Hematopoietic multipotent progenitor cell treated with erythropoietin and hydrocortisone succinate and interleukin-3 and kit ligand, for 6 days (in vitro differentiated cells): ENCODE measurements around the gene CPA4.
A peak's percentile ranks its signal among the peaks of the same experiment; 100 is the strongest.

Experiments used
- DNase-seq: peaks from one replicate; pipeline ENCODE4 v3.0.0-alpha.2; 2015

Gene CPA4

GRCh38 chr7:130275826-130276297 is 17.1 kb upstream of the CPA4 start:
- no peak for DNase-seq

GRCh38 chr7:130276796-130277762 is 15.9 kb upstream of the CPA4 start:
- DNase-seq = no peak

- DNase-seq = peak; percentile 30
These were observed 15.0 kb upstream of the CPA4 start for GRCh38 chr7:130277763-130278643.

GRCh38 chr7:130278860-130279259 is 14.1 kb upstream of the CPA4 start:
- DNase-seq = no peak

GRCh38 chr7:130279286-130279685 is 13.7 kb upstream of the CPA4 start:
- DNase-seq = no peak

- no peak for DNase-seq
These were observed 13.1 kb upstream of the CPA4 start for GRCh38 chr7:130279906-130280305.

- no peak for DNase-seq
These were observed 11.7 kb upstream of the CPA4 start for GRCh38 chr7:130281260-130281659.

GRCh38 chr7:130286881-130287280 is 6.1 kb upstream of the CPA4 start:
- no peak for DNase-seq

- DNase-seq = no peak
These were observed 4.8 kb upstream of the CPA4 start for GRCh38 chr7:130288168-130288567.

- DNase-seq = no peak
These were observed 4.1 kb upstream of the CPA4 start for GRCh38 chr7:130288829-130289228.

- DNase-seq = no peak
These were observed 3.5 kb upstream of the CPA4 start for GRCh38 chr7:130289478-130289877.

- no peak for DNase-seq
These were observed 2.2 kb upstream of the CPA4 start for GRCh38 chr7:130290745-130291144.

GRCh38 chr7:130293521-130293920 is 560 bp downstream of the CPA4 start:
- DNase-seq = no peak

GRCh38 chr7:130294314-130294713 is 1.4 kb downstream of the CPA4 start:
- DNase-seq = no peak

- DNase-seq = no peak
These were observed 3.4 kb downstream of the CPA4 start for GRCh38 chr7:130296221-130296951.

GRCh38 chr7:130297628-130298543 is 4.9 kb downstream of the CPA4 start:
- no peak for DNase-seq

GRCh38 chr7:130298544-130299326 is 5.8 kb downstream of the CPA4 start:
- DNase-seq = no peak

- DNase-seq = no peak
These were observed 6.9 kb downstream of the CPA4 start for GRCh38 chr7:130299866-130300265.

- DNase-seq = no peak
These were observed 8.6 kb downstream of the CPA4 start for GRCh38 chr7:130301501-130302020.

- DNase-seq = no peak
These were observed 9.7 kb downstream of the CPA4 start for GRCh38 chr7:130302649-130303048.

- DNase-seq = no peak
These were observed 10.2 kb downstream of the CPA4 start for GRCh38 chr7:130303127-130303526.
